ENCODE measurements around the gene CA10. TPM values are rescaled to one million over a fixed set of nuclear protein-coding genes. Genes with fewer than 3 reads are reported as not detected.

The CA10 gene
- total RNA-seq, 1 experiment from 2014 or later: not detected

DNA sequence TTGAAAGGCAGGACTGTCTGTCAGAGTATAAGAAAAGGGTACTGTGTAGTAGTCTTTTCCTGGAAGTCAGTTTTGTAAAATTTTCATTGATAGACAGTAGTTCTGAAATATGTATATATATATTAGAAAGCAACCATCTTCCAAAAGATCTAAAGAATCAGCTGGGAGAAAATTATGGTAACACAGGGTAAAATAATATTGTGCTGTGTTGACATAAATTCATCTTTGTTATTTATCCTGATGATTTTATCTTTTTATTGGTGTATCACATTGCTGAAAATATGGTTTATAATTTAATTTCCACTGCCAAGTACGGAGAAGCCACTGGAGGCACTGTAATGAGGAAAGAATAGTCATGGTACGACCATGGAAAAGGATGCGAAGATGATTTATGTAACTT is 324.9 kb downstream of the CA10 start:
- Histone ChIP-seq H3K27me3 (replicated peaks; ENCODE audit: control insufficient read depth, insufficient read depth, low read length) (no peaks in the 10 kb centered on the region), H3K4me3 (ENCODE audit: low read depth, low read length) (no peak overlapping the region), H3K36me3 (ENCODE audit: control insufficient read depth, insufficient read depth, low read length) (no peaks in the 10 kb centered on the region), H3K4me1 (no peaks in the 10 kb centered on the region), H3K9me3 (no peaks in the 10 kb centered on the region)
- H3K36me3 Mint-ChIP-seq (ENCODE audit: insufficient read depth, unreplicated experiment): no peaks in the 10 kb centered on the region
- CTCF ChIA-PET: no interaction called here
- peaks cover 3% of the 10 kb centered on the region for H3K27me3 Mint-ChIP-seq (ENCODE audit: insufficient read depth, unreplicated experiment)
- H3K9me3 Mint-ChIP-seq (ENCODE audit: unreplicated experiment): no peaks in the 10 kb centered on the region
- TF ChIP-seq, protein P1, sequence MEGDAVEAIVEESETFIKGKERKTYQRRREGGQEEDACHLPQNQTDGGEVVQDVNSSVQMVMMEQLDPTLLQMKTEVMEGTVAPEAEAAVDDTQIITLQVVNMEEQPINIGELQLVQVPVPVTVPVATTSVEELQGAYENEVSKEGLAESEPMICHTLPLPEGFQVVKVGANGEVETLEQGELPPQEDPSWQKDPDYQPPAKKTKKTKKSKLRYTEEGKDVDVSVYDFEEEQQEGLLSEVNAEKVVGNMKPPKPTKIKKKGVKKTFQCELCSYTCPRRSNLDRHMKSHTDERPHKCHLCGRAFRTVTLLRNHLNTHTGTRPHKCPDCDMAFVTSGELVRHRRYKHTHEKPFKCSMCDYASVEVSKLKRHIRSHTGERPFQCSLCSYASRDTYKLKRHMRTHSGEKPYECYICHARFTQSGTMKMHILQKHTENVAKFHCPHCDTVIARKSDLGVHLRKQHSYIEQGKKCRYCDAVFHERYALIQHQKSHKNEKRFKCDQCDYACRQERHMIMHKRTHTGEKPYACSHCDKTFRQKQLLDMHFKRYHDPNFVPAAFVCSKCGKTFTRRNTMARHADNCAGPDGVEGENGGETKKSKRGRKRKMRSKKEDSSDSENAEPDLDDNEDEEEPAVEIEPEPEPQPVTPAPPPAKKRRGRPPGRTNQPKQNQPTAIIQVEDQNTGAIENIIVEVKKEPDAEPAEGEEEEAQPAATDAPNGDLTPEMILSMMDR (IDR thresholded peaks at IDR 0.05; ENCODE audit: insufficient read depth in 1 of 2, low read depth in 1 of 2, low read length in 1 of 2, severe bottlenecking in 1 of 2, unreplicated experiment in 1 of 2): no peak
- intact Hi-C loops (cut with micrococcal nuclease; ENCODE audit: unreplicated experiment): no loop called here
- H3K4me3 Mint-ChIP-seq (ENCODE audit: unreplicated experiment): no peak overlapping the region
- DNase-seq: no peak
- BruUV-seq (replicated peaks): no TSS peak
- H3K27ac Mint-ChIP-seq (ENCODE audit: unreplicated experiment): no peak overlapping the region
- no peaks in the 10 kb centered on the region for H3K4me1 Mint-ChIP-seq (ENCODE audit: low read depth, unreplicated experiment)
- POLR2A ChIA-PET: no interaction called here

DNA sequence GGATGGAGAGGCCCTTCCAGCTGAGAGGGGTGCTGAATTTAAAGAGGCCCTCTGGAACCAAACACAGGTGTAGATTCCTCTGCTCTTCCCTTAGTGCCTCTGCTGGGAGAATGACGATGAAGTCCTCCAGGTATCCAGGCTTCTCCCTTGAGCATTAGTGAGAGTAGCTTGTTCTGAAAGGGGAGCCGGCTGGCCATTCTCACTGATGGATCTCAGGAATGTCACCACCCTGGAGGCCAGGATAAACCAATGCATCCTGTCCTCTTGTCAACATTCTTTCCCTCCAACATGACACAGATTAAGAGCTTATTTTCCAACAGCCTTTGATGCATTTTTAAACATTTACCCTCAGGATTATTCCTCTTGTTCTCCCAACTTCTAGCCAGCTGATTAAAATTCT is 325.5 kb downstream of the CA10 start:
- no peak for DNase-seq
- Histone ChIP-seq H3K4me3 (ENCODE audit: low read depth, low read length) (no peak overlapping the region), H3K4me1 (no peaks in the 10 kb centered on the region), H3K27me3 (replicated peaks; ENCODE audit: control insufficient read depth, insufficient read depth, low read length) (no peaks in the 10 kb centered on the region; the same call in 1 of the 2 replicates), H3K36me3 (ENCODE audit: control insufficient read depth, insufficient read depth, low read length) (no peaks in the 10 kb centered on the region), H3K9me3 (no peaks in the 10 kb centered on the region)
- Mint-ChIP-seq H3K27ac (ENCODE audit: unreplicated experiment) (no peak overlapping the region), H3K27me3 (ENCODE audit: insufficient read depth, unreplicated experiment) (peaks cover 3% of the 10 kb centered on the region), H3K4me3 (ENCODE audit: unreplicated experiment) (no peak overlapping the region), H3K4me1 (ENCODE audit: low read depth, unreplicated experiment) (no peaks in the 10 kb centered on the region), H3K9me3 (ENCODE audit: unreplicated experiment) (no peaks in the 10 kb centered on the region), H3K36me3 (ENCODE audit: insufficient read depth, unreplicated experiment) (no peaks in the 10 kb centered on the region)
- no TSS peak for BruUV-seq (replicated peaks)
- POLR2A ChIA-PET: no interaction called here
- intact Hi-C loops (cut with micrococcal nuclease; ENCODE audit: unreplicated experiment): no loop called here
- CTCF ChIA-PET: no interaction called here
- TF ChIP-seq, protein P1 (IDR thresholded peaks at IDR 0.05; ENCODE audit: insufficient read depth in 1 of 2, low read depth in 1 of 2, low read length in 1 of 2, severe bottlenecking in 1 of 2, unreplicated experiment in 1 of 2): no peak

DNA sequence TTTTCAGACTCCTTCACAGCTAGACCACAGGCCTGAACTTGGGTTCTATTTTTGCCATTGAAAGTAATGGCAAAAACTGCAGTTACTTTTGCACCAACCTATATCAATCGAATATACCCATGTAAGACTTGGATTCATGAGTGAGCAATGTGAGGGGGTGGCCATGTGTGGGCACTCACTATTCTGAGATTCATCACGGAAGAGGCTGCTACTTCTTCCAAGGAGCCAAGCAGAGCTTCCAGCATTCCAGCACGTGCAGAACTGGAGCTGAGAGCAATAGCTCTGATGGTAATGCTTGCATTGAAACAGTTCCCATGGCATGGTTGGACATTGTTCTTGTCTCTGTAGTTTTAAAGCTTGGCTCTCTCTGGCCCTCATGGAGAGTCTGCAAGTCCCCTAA is 327.6 kb downstream of the CA10 start:
- H3K27ac Mint-ChIP-seq (ENCODE audit: unreplicated experiment): no peak overlapping the region
- CTCF ChIA-PET: interaction anchor here (0.6 kb wide), 1 partner anchor 8 kb away, joined by 7 read pairs; no protein-coding TSS in a partner anchor
- POLR2A ChIA-PET: no interaction called here

More for the DNA sequence above, 327.6 kb downstream of the CA10 start:
- no peak overlapping the region for H3K4me3 Mint-ChIP-seq (ENCODE audit: unreplicated experiment)
- no peaks in the 10 kb centered on the region for H3K4me1 Mint-ChIP-seq (ENCODE audit: low read depth, unreplicated experiment)
- no peaks in the 10 kb centered on the region for H3K9me3 Mint-ChIP-seq (ENCODE audit: unreplicated experiment)
- H3K27me3 Mint-ChIP-seq (ENCODE audit: insufficient read depth, unreplicated experiment): peaks cover 3% of the 10 kb centered on the region
- Histone ChIP-seq H3K4me1 (no peaks in the 10 kb centered on the region), H3K27me3 (replicated peaks; ENCODE audit: control insufficient read depth, insufficient read depth, low read length) (no peaks in the 10 kb centered on the region; the same call in 1 of the 2 replicates), H3K36me3 (ENCODE audit: control insufficient read depth, insufficient read depth, low read length) (no peaks in the 10 kb centered on the region), H3K9me3 (no peaks in the 10 kb centered on the region), H3K4me3 (ENCODE audit: low read depth, low read length) (no peak overlapping the region)
- DNase-seq: no peak
- TF ChIP-seq, protein P1 (IDR thresholded peaks at IDR 0.05; ENCODE audit: insufficient read depth in 1 of 2, low read depth in 1 of 2, low read length in 1 of 2, severe bottlenecking in 1 of 2, unreplicated experiment in 1 of 2): no peak
- BruUV-seq (replicated peaks): no TSS peak
- no peaks in the 10 kb centered on the region for H3K36me3 Mint-ChIP-seq (ENCODE audit: insufficient read depth, unreplicated experiment)
- intact Hi-C loops (cut with micrococcal nuclease; ENCODE audit: unreplicated experiment): no loop called here

Data from Caco-2 (cell line).